Mammary epithelial cell (primary cell): ENCODE data around the gene CD99L2.

Experiments used
- EZH2 ChIP-seq: IDR thresholded peaks from 2 replicates; pipeline ENCODE4 v1.6.1; 2012; ENCODE audit warnings: low read length, inconsistent platforms, borderline replicate concordance
- TF ChIP-seq, protein P1 (sequence below), 2 donors: IDR thresholded peaks in 1 of 2; conservative IDR thresholded peaks in 1 of 2; 2 replicates each; pipeline ENCODE4 v1.5.1; 2011 to 2012; ENCODE audit warnings: inconsistent platforms in 2 of 2, low read length in 2 of 2, mild to moderate bottlenecking in 2 of 2, control low read depth in 1 of 2, low read depth in 1 of 2; ENCODE audit not compliant: insufficient read depth in 1 of 2; ENCODE audit errors: extremely low read depth in 1 of 2

DNA sequence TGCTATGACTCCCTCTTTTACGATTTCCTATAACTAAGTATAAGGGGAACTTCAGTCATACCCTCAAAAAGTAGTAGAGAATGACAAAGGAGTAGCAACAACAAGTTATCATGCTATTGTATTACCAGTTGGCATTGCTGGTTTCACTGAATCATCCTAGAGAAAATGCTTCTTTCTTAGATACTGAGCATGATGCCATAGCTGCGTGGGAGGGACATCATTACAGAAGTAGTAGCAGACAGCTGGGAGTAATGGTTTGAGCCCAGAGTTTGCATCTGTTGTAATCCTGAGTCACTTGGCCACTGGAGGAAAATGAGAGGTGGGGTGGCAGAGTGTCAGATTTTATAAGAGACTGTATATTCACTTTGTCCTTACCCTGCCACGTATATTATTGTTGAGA lies 166.7 kb downstream of the CD99L2 start:
- TF ChIP-seq, protein P1, sequence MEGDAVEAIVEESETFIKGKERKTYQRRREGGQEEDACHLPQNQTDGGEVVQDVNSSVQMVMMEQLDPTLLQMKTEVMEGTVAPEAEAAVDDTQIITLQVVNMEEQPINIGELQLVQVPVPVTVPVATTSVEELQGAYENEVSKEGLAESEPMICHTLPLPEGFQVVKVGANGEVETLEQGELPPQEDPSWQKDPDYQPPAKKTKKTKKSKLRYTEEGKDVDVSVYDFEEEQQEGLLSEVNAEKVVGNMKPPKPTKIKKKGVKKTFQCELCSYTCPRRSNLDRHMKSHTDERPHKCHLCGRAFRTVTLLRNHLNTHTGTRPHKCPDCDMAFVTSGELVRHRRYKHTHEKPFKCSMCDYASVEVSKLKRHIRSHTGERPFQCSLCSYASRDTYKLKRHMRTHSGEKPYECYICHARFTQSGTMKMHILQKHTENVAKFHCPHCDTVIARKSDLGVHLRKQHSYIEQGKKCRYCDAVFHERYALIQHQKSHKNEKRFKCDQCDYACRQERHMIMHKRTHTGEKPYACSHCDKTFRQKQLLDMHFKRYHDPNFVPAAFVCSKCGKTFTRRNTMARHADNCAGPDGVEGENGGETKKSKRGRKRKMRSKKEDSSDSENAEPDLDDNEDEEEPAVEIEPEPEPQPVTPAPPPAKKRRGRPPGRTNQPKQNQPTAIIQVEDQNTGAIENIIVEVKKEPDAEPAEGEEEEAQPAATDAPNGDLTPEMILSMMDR (conservative IDR thresholded peaks at IDR 0.05 in 1 of 2, IDR thresholded peaks at IDR 0.05 in 1 of 2; ENCODE audit: extremely low read depth in 1 of 2, insufficient read depth in 1 of 2, low read depth in 1 of 2, low read length in 2 of 2) = no peak
- no peak for TF ChIP-seq EZH2
